Activated B cell treated with CpG ODN at 0.5 μM for 24 hours (primary cell): ENCODE measurements around the gene MYLK2. TPM values are rescaled to one million over a fixed set of nuclear protein-coding genes. Genes with fewer than 3 reads are reported as not detected.

Experiments used
- ATAC-seq: fragments of 200-7000 bp; cut with Tn5 transposase; one replicate; pipeline ENCODE4 v1.10.0; 2021; ENCODE audit warnings: low read depth, mild to moderate bottlenecking, moderate library complexity
- CTCF ChIA-PET: fragments of 350-600 bp; sonication (Branson Sonifier 250); formaldehyde crosslinking; loops from one replicate; lab custom pipeline; 2021; ENCODE audit warnings: antibody characterized with exemption; lab: Charles Lee
- POLR2A ChIA-PET: fragments of 350-600 bp; sonication (Branson Sonifier 250); formaldehyde crosslinking; loops from one replicate; lab custom pipeline; 2021; ENCODE audit warnings: antibody characterized with exemption; lab: Charles Lee
- DNase-seq: peaks from one replicate; pipeline ENCODE4 v3.0.0; 2022
- H3K27ac Mint-ChIP-seq: one replicate; pipeline ENCODE4 v1.8.0; 2020; ENCODE audit warnings: mixed read lengths
- H3K27me3 Mint-ChIP-seq: one replicate; pipeline ENCODE4 v1.8.0; 2021; ENCODE audit warnings: mixed read lengths
- H3K36me3 Mint-ChIP-seq: one replicate; pipeline ENCODE4 v1.8.0; 2021; ENCODE audit warnings: low read depth, mixed read lengths
- H3K4me1 Mint-ChIP-seq: one replicate; pipeline ENCODE4 v1.8.0; 2021; ENCODE audit warnings: mixed read lengths
- H3K4me3 Mint-ChIP-seq: one replicate; pipeline ENCODE4 v1.8.0; 2020; ENCODE audit warnings: mild to moderate bottlenecking, mixed read lengths
- H3K9me3 Mint-ChIP-seq: one replicate; pipeline ENCODE4 v1.8.0; 2020; ENCODE audit warnings: mixed read lengths
- CTCF ChIP-seq: fragments of 200-600 bp; IDR thresholded peaks from one replicate; pipeline ENCODE4 v1.8.0; 2022; ENCODE audit warnings: antibody characterized with exemption, mild to moderate bottlenecking
- intact Hi-C: fragments of 100-400 bp; cut with micrococcal nuclease; formaldehyde crosslinking; loops from one replicate; pipeline ENCODE4 v1.15.1; 2024
- total RNA-seq: library from RNA; stranded (reverse); gene quantifications from 2 replicates; pipeline ENCODE4 v1.2.3, GENCODE V29; 2022

The MYLK2 gene
- total RNA-seq, 1 donor from 2014 or later = not detected

- Mint-ChIP-seq H3K27ac (no peak overlapping the region), H3K9me3 (no peaks in the 10 kb centered on the region), H3K4me1 (no peaks in the 10 kb centered on the region), H3K36me3 (no peaks in the 10 kb centered on the region), H3K27me3 (no peaks in the 10 kb centered on the region), H3K4me3 (no peak overlapping the region)
- intact Hi-C loops = no loop called here
- no peak for TF ChIP-seq CTCF
- POLR2A ChIA-PET = interaction anchor here (0.6 to 0.7 kb wide), 2 partner anchors 12 to 117 kb away, joined by 3 to 6 read pairs; no protein-coding TSS in a partner anchor
- DNase-seq = no peak
- no peak for ATAC-seq
- CTCF ChIA-PET = no interaction called here
These were observed 21.8 kb upstream of the MYLK2 start for GRCh38 chr20:31797364-31797763.

- intact Hi-C loops = no loop called here
- Mint-ChIP-seq H3K4me1 (peaks cover 6% of the 10 kb centered on the region), H3K27me3 (no peaks in the 10 kb centered on the region), H3K36me3 (no peaks in the 10 kb centered on the region), H3K4me3 (no peak overlapping the region), H3K27ac (no peak overlapping the region), H3K9me3 (no peaks in the 10 kb centered on the region)
- ChIA-PET CTCF (no interaction called here), POLR2A (no interaction called here)
- TF ChIP-seq CTCF = no peak
- ATAC-seq = no peak
- DNase-seq = no peak
These were observed 17.6 kb upstream of the MYLK2 start for GRCh38 chr20:31801508-31801907.

GRCh38 chr20:31803552-31804291, 15.4 kb upstream of the MYLK2 start:
- Mint-ChIP-seq H3K4me1 (peaks cover 16% of the 10 kb centered on the region), H3K4me3 (no peak overlapping the region), H3K9me3 (no peaks in the 10 kb centered on the region), H3K36me3 (no peaks in the 10 kb centered on the region), H3K27me3 (no peaks in the 10 kb centered on the region), H3K27ac (no peak overlapping the region)
- ATAC-seq = no peak
- ChIA-PET POLR2A (no interaction called here), CTCF (no interaction called here)
- intact Hi-C loops = no loop called here
- DNase-seq = no peak
- no peak for TF ChIP-seq CTCF

DNA sequence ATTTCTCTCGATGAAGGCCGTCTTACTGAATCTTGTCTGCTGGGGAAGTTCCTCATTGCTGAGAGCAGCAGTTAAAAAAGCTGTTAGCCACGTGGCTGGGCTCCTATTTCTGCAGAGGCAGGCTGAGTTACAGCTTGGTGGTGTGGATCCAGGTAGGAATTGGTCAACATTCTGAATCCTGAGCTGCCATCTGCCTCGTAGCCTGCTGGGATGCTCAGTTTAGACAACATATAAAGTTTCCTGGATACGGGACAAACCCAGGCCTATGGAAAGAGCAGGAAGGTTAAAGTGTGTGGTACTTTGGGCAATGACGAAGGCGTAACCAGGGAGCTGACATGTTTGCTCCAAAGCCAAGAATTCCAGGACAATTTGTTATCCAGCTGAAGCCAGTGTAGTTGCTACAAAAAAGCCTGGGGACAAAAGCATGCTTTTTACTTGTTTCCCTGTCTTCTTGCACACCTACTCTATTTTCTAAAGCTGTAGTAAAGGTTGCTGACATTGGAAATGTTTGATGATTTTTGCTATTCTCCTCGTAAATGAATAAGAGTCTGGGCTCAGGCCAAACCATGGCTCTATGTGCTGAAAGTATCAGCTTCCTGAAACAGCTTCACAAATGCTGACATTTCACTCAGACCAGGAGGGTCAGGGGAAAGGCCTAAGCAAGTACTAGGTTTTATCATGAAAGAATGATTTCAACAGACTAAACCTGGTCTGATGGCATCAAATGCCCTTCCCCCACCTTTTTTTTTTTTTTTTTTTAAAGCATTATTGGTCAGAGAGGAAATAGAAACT, 12.4 kb upstream of the MYLK2 start:
- H3K36me3 Mint-ChIP-seq = no peaks in the 10 kb centered on the region
- H3K4me1 Mint-ChIP-seq = peaks cover 20% of the 10 kb centered on the region
- intact Hi-C loops = no loop called here
- no peaks in the 10 kb centered on the region for H3K27me3 Mint-ChIP-seq
- TF ChIP-seq CTCF = no peak
- H3K9me3 Mint-ChIP-seq = no peaks in the 10 kb centered on the region
- H3K27ac Mint-ChIP-seq = no peak overlapping the region
- ChIA-PET CTCF (interaction anchor here (1.8 kb wide), 1 partner anchor 17 kb away, joined by 5 read pairs; no protein-coding TSS in a partner anchor), POLR2A (interaction anchor here (0.7 kb wide), 1 partner anchor 122 kb away, joined by 3 read pairs; no protein-coding TSS in a partner anchor)
- ATAC-seq = no peak
- DNase-seq = no peak
- no peak overlapping the region for H3K4me3 Mint-ChIP-seq

DNA sequence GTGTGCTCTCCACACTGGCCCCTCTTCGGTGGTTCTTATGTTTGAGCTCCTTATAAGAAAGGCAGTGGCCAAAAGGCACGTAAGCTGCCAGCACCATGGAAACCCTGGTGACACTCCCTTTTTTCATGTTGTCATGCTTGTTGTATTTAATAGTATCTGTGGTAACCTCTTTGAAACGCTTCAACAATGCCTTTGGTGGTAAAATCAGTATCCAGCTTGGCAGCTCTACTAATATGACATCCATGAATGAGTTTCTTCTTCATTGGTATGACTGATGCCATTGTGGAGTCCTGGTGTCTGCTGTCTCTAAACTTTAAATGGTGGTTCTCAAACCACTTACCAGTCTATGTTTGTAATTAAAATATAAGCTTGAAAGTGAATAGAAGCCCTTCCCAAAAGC, 10.7 kb upstream of the MYLK2 start:
- ChIA-PET POLR2A (no interaction called here), CTCF (interaction anchor here (1.2 kb wide), 1 partner anchor 15 kb away, joined by 4 read pairs; no protein-coding TSS in a partner anchor)
- no peak for DNase-seq
- Mint-ChIP-seq H3K27ac (no peak overlapping the region), H3K9me3 (no peaks in the 10 kb centered on the region), H3K27me3 (no peaks in the 10 kb centered on the region), H3K36me3 (no peaks in the 10 kb centered on the region), H3K4me1 (peaks cover 20% of the 10 kb centered on the region), H3K4me3 (no peak overlapping the region)
- intact Hi-C loops = no loop called here
- ATAC-seq = no peak
- no peak for TF ChIP-seq CTCF
